ENCODE measurements around the gene CHST4. TPM values are rescaled to one million over a fixed set of nuclear protein-coding genes. Genes with fewer than 3 reads are reported as not detected.

Gene CHST4
- total and polyA plus RNA-seq, 2 of the 4 experiments (the other 2 are of a cell fraction), result not detected

DNA sequence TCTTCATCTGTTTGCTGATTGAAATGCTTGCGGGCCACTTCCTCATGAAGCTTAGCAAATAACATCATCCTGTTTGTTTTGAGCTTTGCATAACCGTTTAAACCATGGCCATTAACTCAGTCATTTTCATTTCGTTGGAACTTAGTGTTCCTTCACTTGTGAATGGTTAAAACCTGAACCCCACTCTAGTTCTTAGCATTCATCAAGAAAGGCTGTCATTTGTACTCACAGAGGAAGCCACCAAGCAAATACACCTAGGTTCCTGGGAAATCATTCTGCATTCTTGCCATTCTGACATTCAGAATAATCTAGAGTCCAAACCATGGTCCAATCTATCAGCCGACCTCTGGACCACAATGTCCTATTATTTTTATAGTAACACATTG, 59.1 kb downstream of the CHST4 start:
- H3K36me3 ChIP-seq (ENCODE audit: control insufficient read depth, insufficient read depth, low read length), result no peaks in the 10 kb centered on the region
- H2BK120ac ChIP-seq (ENCODE audit: low read depth, low read length), result no peak overlapping the region
- no peak overlapping the region for H3K4me3 ChIP-seq (ENCODE audit: insufficient read depth, low read depth, low read length)
- H4K8ac ChIP-seq (ENCODE audit: low read depth in 2 of 2, low read length in 2 of 2), result no peak overlapping the region
- no peak overlapping the region for H2AK9ac ChIP-seq (replicated peaks; ENCODE audit: low read depth, low read length, poor library complexity)
- in situ Hi-C loops (cut with MboI; ENCODE audit: low sequenced_read_pairs), result no loop called here
- CTCF ChIA-PET, result no interaction called here
- no peak overlapping the region for H3K4me2 ChIP-seq (ENCODE audit: low read depth, low read length)
- peaks cover 3% of the 10 kb centered on the region for H3K27me3 ChIP-seq (ENCODE audit: control insufficient read depth, insufficient read depth, low read length)
- H3K27ac ChIP-seq (ENCODE audit: insufficient read depth, low read length), result no peak overlapping the region
- POLR2A ChIA-PET (ENCODE audit: unreplicated experiment), result no interaction called here
- no peaks in the 10 kb centered on the region for H3K4me1 ChIP-seq (ENCODE audit: control insufficient read depth, insufficient read depth, low read length)
- 35% methylated on average over 2 of the region's 4 CpGs; no CpG with 5 or more reads in 1 of the 2 experiments for WGBS, 2 experiments (ENCODE audit: extremely low coverage in 2 of 2, insufficient read length in 1 of 2)
- no peaks in the 10 kb centered on the region for H3K9me1 ChIP-seq (ENCODE audit: insufficient read depth, low read length)
- no peaks in the 10 kb centered on the region for H4K20me1 ChIP-seq (ENCODE audit: insufficient read depth, low read length)
- no peak overlapping the region for H3K14ac ChIP-seq (replicated peaks; ENCODE audit: low read depth, low read length)
- no peak overlapping the region for H3K4ac ChIP-seq (ENCODE audit: low read depth, low read length)
- intact Hi-C loops (cut with micrococcal nuclease), result no loop called here
- no peak overlapping the region for H3K18ac ChIP-seq (ENCODE audit: low read depth, low read length)
- no peak for ATAC-seq (ENCODE audit: low read depth)
- no peak overlapping the region for H3K56ac ChIP-seq (ENCODE audit: extremely low read depth, insufficient read depth, low read length)
- H2AFZ ChIP-seq (replicated peaks; ENCODE audit: low read length, poor library complexity), result no peak overlapping the region
- H3K9ac ChIP-seq (ENCODE audit: low read depth, low read length), result no peak overlapping the region
- H2BK15ac ChIP-seq (ENCODE audit: low read depth, low read length), result no peak overlapping the region
- H3K79me1 ChIP-seq (ENCODE audit: low read depth in 1 of 2, low read length in 2 of 2), result no peaks in the 10 kb centered on the region
- no peak overlapping the region for H2BK5ac ChIP-seq (ENCODE audit: low read depth, low read length, poor library complexity, severe bottlenecking)
- H3K23ac ChIP-seq (ENCODE audit: low read depth, low read length), result no peak overlapping the region
- H2AK5ac ChIP-seq (ENCODE audit: low read depth, low read length), result no peak overlapping the region
- dilution Hi-C loops (cut with HindIII; ENCODE audit: low sequenced_read_pairs, unreplicated experiment), result no loop called here
- H4K91ac ChIP-seq (ENCODE audit: insufficient read depth, low read depth, low read length), result no peak overlapping the region
- TF ChIP-seq MAZ (IDR thresholded peaks at IDR 0.05; ENCODE audit: borderline replicate concordance, low read depth, low read length), result no peak
- no peak for TF ChIP-seq BHLHE40 (IDR thresholded peaks at IDR 0.05; ENCODE audit: low read depth, low read length)
- no peak for TF ChIP-seq RAD21 (IDR thresholded peaks at IDR 0.05; ENCODE audit: low read length)
- TF ChIP-seq SMC3 (IDR thresholded peaks at IDR 0.05; ENCODE audit: low read depth, low read length), result no peak
- TF ChIP-seq, protein P1, sequence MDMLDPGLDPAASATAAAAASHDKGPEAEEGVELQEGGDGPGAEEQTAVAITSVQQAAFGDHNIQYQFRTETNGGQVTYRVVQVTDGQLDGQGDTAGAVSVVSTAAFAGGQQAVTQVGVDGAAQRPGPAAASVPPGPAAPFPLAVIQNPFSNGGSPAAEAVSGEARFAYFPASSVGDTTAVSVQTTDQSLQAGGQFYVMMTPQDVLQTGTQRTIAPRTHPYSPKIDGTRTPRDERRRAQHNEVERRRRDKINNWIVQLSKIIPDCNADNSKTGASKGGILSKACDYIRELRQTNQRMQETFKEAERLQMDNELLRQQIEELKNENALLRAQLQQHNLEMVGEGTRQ (IDR thresholded peaks at IDR 0.05; ENCODE audit: low read depth, low read length), result no peak
- no peak for TF ChIP-seq MXI1 (IDR thresholded peaks at IDR 0.05; ENCODE audit: borderline replicate concordance, low read depth, low read length)
- TF ChIP-seq, protein P2, sequence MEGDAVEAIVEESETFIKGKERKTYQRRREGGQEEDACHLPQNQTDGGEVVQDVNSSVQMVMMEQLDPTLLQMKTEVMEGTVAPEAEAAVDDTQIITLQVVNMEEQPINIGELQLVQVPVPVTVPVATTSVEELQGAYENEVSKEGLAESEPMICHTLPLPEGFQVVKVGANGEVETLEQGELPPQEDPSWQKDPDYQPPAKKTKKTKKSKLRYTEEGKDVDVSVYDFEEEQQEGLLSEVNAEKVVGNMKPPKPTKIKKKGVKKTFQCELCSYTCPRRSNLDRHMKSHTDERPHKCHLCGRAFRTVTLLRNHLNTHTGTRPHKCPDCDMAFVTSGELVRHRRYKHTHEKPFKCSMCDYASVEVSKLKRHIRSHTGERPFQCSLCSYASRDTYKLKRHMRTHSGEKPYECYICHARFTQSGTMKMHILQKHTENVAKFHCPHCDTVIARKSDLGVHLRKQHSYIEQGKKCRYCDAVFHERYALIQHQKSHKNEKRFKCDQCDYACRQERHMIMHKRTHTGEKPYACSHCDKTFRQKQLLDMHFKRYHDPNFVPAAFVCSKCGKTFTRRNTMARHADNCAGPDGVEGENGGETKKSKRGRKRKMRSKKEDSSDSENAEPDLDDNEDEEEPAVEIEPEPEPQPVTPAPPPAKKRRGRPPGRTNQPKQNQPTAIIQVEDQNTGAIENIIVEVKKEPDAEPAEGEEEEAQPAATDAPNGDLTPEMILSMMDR (conservative IDR thresholded peaks at IDR 0.05; ENCODE audit: low read depth, low read length), result no peak
- no peak for TF ChIP-seq CHD1 (IDR thresholded peaks at IDR 0.05; ENCODE audit: low read depth, low read length)
- TF ChIP-seq MAFK (IDR thresholded peaks at IDR 0.05; ENCODE audit: low read depth, low read length), result no peak
- TF ChIP-seq NFE2L2 (IDR thresholded peaks at IDR 0.05; ENCODE audit: low read depth, low read length), result no peak
- no peak for TF ChIP-seq CEBPB (IDR thresholded peaks at IDR 0.05; ENCODE audit: low read depth, low read length)
- no peak for TF ChIP-seq RFX5 (IDR thresholded peaks at IDR 0.05; ENCODE audit: low read depth, low read length)
- no peak for TF ChIP-seq FOS (IDR thresholded peaks at IDR 0.05; ENCODE audit: low read depth, low read length)
- TF ChIP-seq RCOR1 (IDR thresholded peaks at IDR 0.05; ENCODE audit: insufficient replicate concordance, low read length), result no peak
- TF ChIP-seq, protein P3, sequence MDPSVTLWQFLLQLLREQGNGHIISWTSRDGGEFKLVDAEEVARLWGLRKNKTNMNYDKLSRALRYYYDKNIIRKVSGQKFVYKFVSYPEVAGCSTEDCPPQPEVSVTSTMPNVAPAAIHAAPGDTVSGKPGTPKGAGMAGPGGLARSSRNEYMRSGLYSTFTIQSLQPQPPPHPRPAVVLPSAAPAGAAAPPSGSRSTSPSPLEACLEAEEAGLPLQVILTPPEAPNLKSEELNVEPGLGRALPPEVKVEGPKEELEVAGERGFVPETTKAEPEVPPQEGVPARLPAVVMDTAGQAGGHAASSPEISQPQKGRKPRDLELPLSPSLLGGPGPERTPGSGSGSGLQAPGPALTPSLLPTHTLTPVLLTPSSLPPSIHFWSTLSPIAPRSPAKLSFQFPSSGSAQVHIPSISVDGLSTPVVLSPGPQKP (IDR thresholded peaks at IDR 0.05; ENCODE audit: borderline replicate concordance, low read depth, low read length), result no peak
- TF ChIP-seq POLR2A (IDR thresholded peaks at IDR 0.05; ENCODE audit: low read depth, low read length), result no peak
- no peak for DNase-seq
- no peak overlapping the region for H4K5ac ChIP-seq (ENCODE audit: low read depth, low read length)
- H2BK20ac ChIP-seq (ENCODE audit: low read depth, low read length), result no peak overlapping the region
- no TSS peak for BruUV-seq (replicated peaks)
- H3K9me3 ChIP-seq (ENCODE audit: control insufficient read depth, insufficient read depth, low read length), result no peaks in the 10 kb centered on the region

Measured in IMR-90 (cell line).